ENCODE measurements around the gene STARD8.
"Not testable (repeated sequence)": the region's sequence is repeated elsewhere in the genome, so short reads cannot be mapped to it uniquely, and the experiment has no call there.

STARD8 gene

GRCh38 chrX:68648960-68649359 lies 1.5 kb downstream of the STARD8 start:
- no peak for DNase-seq
- Mint-ChIP-seq H3K27ac (no peak overlapping the region), H3K36me3 (no peaks in the 10 kb centered on the region), H3K27me3 (peaks cover 23% of the 10 kb centered on the region), H3K4me1 (no peaks in the 10 kb centered on the region), H3K4me3 (no peak overlapping the region), H3K9me3 (no peaks in the 10 kb centered on the region)
- CTCF ChIA-PET: no interaction called here

- H3K9me3 Mint-ChIP-seq: no peaks in the 10 kb centered on the region
- DNase-seq: no peak
- H3K4me1 Mint-ChIP-seq: no peaks in the 10 kb centered on the region
- CTCF ChIA-PET: no interaction called here
- H3K27me3 Mint-ChIP-seq: peaks cover 23% of the 10 kb centered on the region
- H3K36me3 Mint-ChIP-seq: no peaks in the 10 kb centered on the region
- H3K27ac Mint-ChIP-seq: no peak overlapping the region
- no peak overlapping the region for H3K4me3 Mint-ChIP-seq
Measured at GRCh38 chrX:68650491-68650890, 3.0 kb downstream of the STARD8 start.

- Mint-ChIP-seq H3K36me3 (no peaks in the 10 kb centered on the region), H3K4me3 (no peak overlapping the region), H3K27ac (no peak overlapping the region), H3K27me3 (peaks cover 19% of the 10 kb centered on the region), H3K9me3 (no peaks in the 10 kb centered on the region), H3K4me1 (no peaks in the 10 kb centered on the region)
- CTCF ChIA-PET: no interaction called here
- DNase-seq: no peak
Measured at GRCh38 chrX:68651110-68651509, 3.6 kb downstream of the STARD8 start.

DNA sequence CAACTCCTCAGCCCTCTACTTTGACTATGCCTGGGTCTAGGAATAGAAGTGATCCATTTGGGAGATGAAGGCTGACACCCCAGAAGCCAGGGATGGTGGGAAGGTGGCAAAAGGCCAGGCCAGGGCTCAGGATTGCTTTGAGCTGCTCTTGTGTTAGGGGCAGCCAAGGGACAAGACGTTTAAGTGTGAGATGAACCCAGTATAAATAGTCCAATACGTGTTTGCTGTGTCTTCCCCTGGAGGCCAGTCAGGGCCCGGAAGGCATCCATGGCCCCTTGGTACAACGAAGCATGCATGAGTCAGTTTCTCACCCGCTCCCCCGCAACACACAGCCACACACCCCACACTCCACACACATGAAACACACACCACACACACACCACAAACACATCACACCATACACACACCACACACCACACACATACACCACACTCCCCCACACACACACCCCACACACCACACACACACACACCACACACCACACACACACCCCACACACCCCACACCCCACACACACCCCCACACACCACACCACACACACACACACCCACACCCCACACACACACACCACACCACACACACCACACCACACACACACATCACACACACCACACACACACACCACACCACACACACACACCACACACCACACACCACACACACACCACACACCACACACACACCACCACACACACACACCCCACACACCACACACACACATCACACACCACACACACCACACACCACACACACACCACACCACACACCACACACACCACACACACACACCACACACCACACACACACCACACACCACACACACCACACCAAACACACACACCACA lies 5.1 kb downstream of the STARD8 start:
- no peaks in the 10 kb centered on the region for H3K4me1 Mint-ChIP-seq
- H3K4me3 Mint-ChIP-seq: no peak overlapping the region
- no peaks in the 10 kb centered on the region for H3K9me3 Mint-ChIP-seq
- H3K27me3 Mint-ChIP-seq: peaks cover 9% of the 10 kb centered on the region
- CTCF ChIA-PET: no interaction called here
- no peaks in the 10 kb centered on the region for H3K36me3 Mint-ChIP-seq
- DNase-seq: no peak
- H3K27ac Mint-ChIP-seq: no peak overlapping the region

DNA sequence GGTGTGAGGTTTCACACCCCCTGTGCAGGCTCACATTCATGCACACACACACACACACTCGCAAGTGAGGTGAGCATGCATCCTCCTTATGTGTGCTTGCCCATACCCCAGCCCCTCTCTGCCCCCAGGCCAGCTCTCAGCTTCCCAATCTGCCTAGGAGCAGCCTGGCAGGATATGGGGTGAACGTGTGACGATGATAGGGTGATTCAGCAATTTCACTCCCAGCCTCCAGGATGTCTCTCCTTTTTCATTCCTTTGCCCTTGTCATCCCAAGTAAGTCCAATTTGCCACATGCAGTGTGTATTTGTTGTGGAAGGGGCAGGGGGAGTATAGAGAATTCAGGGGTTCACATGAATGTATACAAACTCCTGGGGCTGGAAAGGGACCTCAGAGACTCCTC lies 7.2 kb downstream of the STARD8 start:
- Mint-ChIP-seq H3K27me3 (no peaks in the 10 kb centered on the region), H3K27ac (no peak overlapping the region), H3K9me3 (no peaks in the 10 kb centered on the region), H3K4me1 (no peaks in the 10 kb centered on the region), H3K36me3 (no peaks in the 10 kb centered on the region), H3K4me3 (no peak overlapping the region)
- CTCF ChIA-PET: no interaction called here
- no peak for DNase-seq

DNA sequence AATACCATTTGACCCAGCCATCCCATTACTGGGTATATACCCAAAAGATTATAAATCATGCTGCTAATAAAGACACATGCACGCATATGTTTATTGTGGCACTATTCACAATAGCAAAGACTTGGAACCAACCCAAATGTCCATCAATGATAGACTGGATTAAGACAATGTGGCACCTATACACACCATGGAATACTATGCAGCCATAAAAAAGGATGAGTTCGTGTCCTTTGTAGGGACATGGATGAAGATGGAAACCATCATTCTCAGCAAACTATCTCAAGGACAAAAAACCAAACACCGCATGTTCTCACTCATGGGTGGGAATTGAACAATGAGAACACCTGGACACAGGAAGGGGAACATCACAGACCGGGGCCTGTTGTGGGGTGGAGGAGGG lies 9.0 kb downstream of the STARD8 start:
- H3K4me3 Mint-ChIP-seq, H3K27ac Mint-ChIP-seq, H3K4me1 Mint-ChIP-seq, H3K27me3 Mint-ChIP-seq, H3K36me3 Mint-ChIP-seq, DNase-seq, H3K9me3 Mint-ChIP-seq, CTCF ChIA-PET: not testable (repeated sequence)

GRCh38 chrX:68658530-68658929 lies 11.1 kb downstream of the STARD8 start:
- no peak overlapping the region for H3K27ac Mint-ChIP-seq
- no peak for DNase-seq
- no peaks in the 10 kb centered on the region for H3K4me1 Mint-ChIP-seq
- H3K27me3 Mint-ChIP-seq: no peaks in the 10 kb centered on the region
- no peaks in the 10 kb centered on the region for H3K36me3 Mint-ChIP-seq
- no peaks in the 10 kb centered on the region for H3K9me3 Mint-ChIP-seq
- no peak overlapping the region for H3K4me3 Mint-ChIP-seq
- CTCF ChIA-PET: no interaction called here

- CTCF ChIA-PET: no interaction called here
- Mint-ChIP-seq H3K4me1 (no peaks in the 10 kb centered on the region), H3K27me3 (no peaks in the 10 kb centered on the region), H3K4me3 (no peak overlapping the region), H3K9me3 (no peaks in the 10 kb centered on the region), H3K27ac (no peak overlapping the region), H3K36me3 (no peaks in the 10 kb centered on the region)
- no peak for DNase-seq
Measured at GRCh38 chrX:68659385-68659784, 11.9 kb downstream of the STARD8 start.

- H3K9me3 Mint-ChIP-seq: no peaks in the 10 kb centered on the region
- H3K4me3 Mint-ChIP-seq: no peak overlapping the region
- H3K4me1 Mint-ChIP-seq: no peaks in the 10 kb centered on the region
- no peak overlapping the region for H3K27ac Mint-ChIP-seq
- H3K36me3 Mint-ChIP-seq: no peaks in the 10 kb centered on the region
- CTCF ChIA-PET: no interaction called here
- H3K27me3 Mint-ChIP-seq: no peaks in the 10 kb centered on the region
- no peak for DNase-seq
Measured at GRCh38 chrX:68659786-68660185, 12.3 kb downstream of the STARD8 start.

- no peak for DNase-seq
- H3K27me3 Mint-ChIP-seq: no peaks in the 10 kb centered on the region
Measured at GRCh38 chrX:68660746-68661145, 13.3 kb downstream of the STARD8 start.

GRCh38 chrX:68665502-68665901 lies 18.0 kb downstream of the STARD8 start:
- Mint-ChIP-seq H3K4me1 (no peaks in the 10 kb centered on the region), H3K36me3 (no peaks in the 10 kb centered on the region), H3K27ac (no peak overlapping the region), H3K9me3 (no peaks in the 10 kb centered on the region), H3K27me3 (peaks cover 4% of the 10 kb centered on the region), H3K4me3 (no peak overlapping the region)
- DNase-seq: no peak
- CTCF ChIA-PET: no interaction called here

More at GRCh38 chrX:68660746-68661145, 13.3 kb downstream of the STARD8 start:
- no peaks in the 10 kb centered on the region for H3K4me1 Mint-ChIP-seq
- H3K4me3 Mint-ChIP-seq: no peak overlapping the region
- no peaks in the 10 kb centered on the region for H3K36me3 Mint-ChIP-seq
- H3K27ac Mint-ChIP-seq: no peak overlapping the region
- CTCF ChIA-PET: no interaction called here
- no peaks in the 10 kb centered on the region for H3K9me3 Mint-ChIP-seq

DNA sequence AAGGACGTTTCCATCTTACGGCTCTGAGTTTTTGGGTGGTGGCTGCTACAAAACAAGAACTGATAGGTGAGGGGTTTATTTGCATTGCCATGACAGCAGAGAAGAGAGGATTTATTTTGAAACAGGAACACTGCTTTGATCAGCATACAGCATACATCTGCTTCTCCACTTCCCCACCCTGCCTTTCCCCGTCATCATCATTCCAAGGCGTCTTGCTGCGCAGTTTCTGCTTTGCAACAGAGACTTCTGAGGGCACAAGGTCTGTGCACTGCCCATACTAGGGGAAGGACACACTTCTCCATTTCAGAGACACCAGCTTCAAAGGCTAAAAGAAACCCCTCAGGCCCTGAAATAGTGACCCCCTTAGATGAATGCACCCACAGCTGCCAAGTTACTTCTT lies 19.1 kb downstream of the STARD8 start:
- peaks cover 4% of the 10 kb centered on the region for H3K27me3 Mint-ChIP-seq
- no peaks in the 10 kb centered on the region for H3K4me1 Mint-ChIP-seq
- no peak overlapping the region for H3K27ac Mint-ChIP-seq
- no peak for DNase-seq
- H3K4me3 Mint-ChIP-seq: no peak overlapping the region
- H3K9me3 Mint-ChIP-seq: no peaks in the 10 kb centered on the region
- CTCF ChIA-PET: interaction anchor here (0.6 kb wide), 1 partner anchor 1429 kb away, joined by 3 read pairs; no protein-coding TSS in a partner anchor
- no peaks in the 10 kb centered on the region for H3K36me3 Mint-ChIP-seq

GRCh38 chrX:68669094-68669860 lies 21.8 kb downstream of the STARD8 start:
- no peaks in the 10 kb centered on the region for H3K36me3 Mint-ChIP-seq
- CTCF ChIA-PET: no interaction called here
- H3K4me1 Mint-ChIP-seq: no peaks in the 10 kb centered on the region
- H3K4me3 Mint-ChIP-seq: no peak overlapping the region
- H3K27ac Mint-ChIP-seq: no peak overlapping the region
- no peak for DNase-seq
- H3K9me3 Mint-ChIP-seq: no peaks in the 10 kb centered on the region
- H3K27me3 Mint-ChIP-seq: peaks cover 8% of the 10 kb centered on the region

GRCh38 chrX:68669871-68670270 lies 22.4 kb downstream of the STARD8 start:
- CTCF ChIA-PET: no interaction called here
- Mint-ChIP-seq H3K27me3 (peaks cover 8% of the 10 kb centered on the region), H3K4me3 (no peak overlapping the region), H3K27ac (no peak overlapping the region), H3K36me3 (no peaks in the 10 kb centered on the region), H3K4me1 (no peaks in the 10 kb centered on the region), H3K9me3 (no peaks in the 10 kb centered on the region)
- no peak for DNase-seq

DNA sequence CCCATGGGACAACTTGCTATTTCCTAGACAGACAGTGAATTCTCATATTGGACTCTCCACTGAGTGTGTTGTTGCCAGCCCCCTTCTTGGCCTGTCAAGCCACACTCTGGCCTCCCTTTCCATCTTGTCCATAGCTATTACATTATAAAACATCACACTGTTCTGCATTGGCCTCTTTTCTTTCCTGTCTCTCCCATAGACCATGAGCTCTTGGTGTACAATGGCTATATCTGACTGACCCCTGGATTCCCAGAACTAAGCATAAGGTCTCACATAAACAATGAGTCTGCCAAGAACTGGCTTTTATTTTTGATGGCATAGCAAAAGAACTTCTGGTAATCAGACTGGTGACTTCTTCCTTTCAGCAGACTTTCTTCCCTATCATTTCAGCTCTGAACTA lies 23.8 kb downstream of the STARD8 start:
- H3K27ac Mint-ChIP-seq: no peak overlapping the region
- H3K9me3 Mint-ChIP-seq: no peaks in the 10 kb centered on the region
- CTCF ChIA-PET: no interaction called here

More for the DNA sequence above, 23.8 kb downstream of the STARD8 start:
- Mint-ChIP-seq H3K27me3 (peaks cover 8% of the 10 kb centered on the region), H3K36me3 (no peaks in the 10 kb centered on the region), H3K4me1 (no peaks in the 10 kb centered on the region), H3K4me3 (no peak overlapping the region)
- no peak for DNase-seq
